ENCODE measurements around the gene TMEM126A. TPM values are rescaled to one million over a fixed set of nuclear protein-coding genes. Genes with fewer than 3 reads are reported as not detected.
"Not testable (repeated sequence)": the region's sequence is repeated elsewhere in the genome, so short reads cannot be mapped to it uniquely, and the experiment has no call there.

TMEM126A gene
- total RNA-seq, 1 donor from 2014 or later = 20.2 TPM

- DNase-seq (ENCODE audit: low spot score) = no peak
Measured at GRCh38 chr11:85658180-85658579, 10.4 kb downstream of the TMEM126A start.

- no peak for DNase-seq (ENCODE audit: low spot score)
Measured at GRCh38 chr11:85661972-85662664, 14.4 kb downstream of the TMEM126A start.

DNA sequence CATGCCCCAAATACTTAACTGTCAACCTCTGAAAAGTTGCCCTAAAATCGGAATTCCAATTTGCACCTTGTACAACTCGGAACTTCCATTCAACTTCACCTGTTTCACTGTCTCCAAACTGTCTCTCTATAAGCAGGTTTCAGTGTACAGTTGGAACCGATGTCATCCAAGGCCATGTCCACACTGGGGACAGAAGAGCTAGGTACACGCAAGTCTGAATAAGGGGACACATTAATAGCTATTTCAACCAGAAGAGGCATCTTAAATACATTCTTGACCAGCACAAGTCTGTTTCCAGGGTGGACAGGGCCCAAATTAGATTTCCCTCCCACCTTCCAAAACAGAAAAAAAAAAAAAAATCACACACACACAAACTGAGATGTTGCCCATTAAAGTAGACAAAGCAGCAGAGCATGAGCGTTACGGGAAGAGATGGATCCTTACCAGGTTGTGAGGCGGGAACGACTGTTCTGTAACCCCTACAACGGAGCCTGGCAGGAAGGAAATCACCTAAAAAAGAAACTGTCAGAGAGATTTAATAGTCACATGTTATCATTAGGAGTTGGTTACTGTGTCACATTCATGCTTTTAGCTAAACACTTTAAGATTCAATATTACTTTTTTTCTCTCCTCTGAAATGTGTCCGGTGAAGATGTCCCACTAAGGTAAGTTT lies 15.4 kb downstream of the TMEM126A start:
- DNase-seq (ENCODE audit: low spot score) = no peak

GRCh38 chr11:85663753-85664614 lies 16.2 kb downstream of the TMEM126A start:
- peak; percentile 64 for DNase-seq (ENCODE audit: low spot score)

- peak; percentile 97 for DNase-seq (ENCODE audit: low spot score)
Measured at GRCh38 chr11:85664615-85665481, 17.1 kb downstream of the TMEM126A start, which contains the start of gene CREBZF. Gene CREBZF (minus strand): TSS chr11:85665129. CDS start chr11:85664875, 254 bp downstream.

GRCh38 chr11:85665733-85666132 lies 18.0 kb downstream of the TMEM126A start:
- no peak for DNase-seq (ENCODE audit: low spot score)

GRCh38 chr11:85666687-85667086 lies 18.9 kb downstream of the TMEM126A start:
- DNase-seq (ENCODE audit: low spot score) = no peak

- no peak for DNase-seq (ENCODE audit: low spot score)
Measured at GRCh38 chr11:85668157-85668556, 20.4 kb downstream of the TMEM126A start.

DNA sequence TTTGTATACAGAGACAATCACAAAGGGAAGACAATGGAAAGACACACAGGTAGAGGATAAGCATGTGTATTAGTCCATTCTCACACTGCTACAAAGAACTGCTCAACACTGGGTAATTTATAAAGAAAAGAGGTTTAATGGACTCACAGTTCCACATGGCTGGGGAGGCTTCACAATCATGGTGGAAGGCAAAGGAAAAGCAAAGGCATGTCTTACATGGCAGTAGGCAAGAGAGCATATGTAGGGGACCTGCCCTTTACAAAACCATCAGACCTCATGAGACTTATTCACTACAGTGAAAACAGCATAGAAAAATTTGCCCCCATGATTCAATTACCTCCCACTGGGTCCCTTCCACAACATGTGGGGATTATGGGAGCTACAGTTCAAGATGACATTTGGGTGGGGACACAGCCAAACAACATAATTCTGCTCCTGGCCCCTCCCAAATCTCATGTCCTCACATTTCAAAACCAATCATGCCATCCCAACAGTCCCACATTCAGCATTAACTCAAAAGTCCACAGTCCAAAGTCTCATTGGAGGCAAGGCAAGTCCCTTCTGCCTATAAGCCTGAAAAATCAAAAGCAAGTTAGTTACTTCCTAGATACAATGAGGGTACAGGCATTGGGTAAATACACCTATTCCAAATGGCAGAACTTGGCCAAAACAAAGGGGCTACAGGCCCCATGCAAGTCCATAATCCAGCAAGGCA lies 23.3 kb downstream of the TMEM126A start:
- DNase-seq (ENCODE audit: low spot score) = not testable (repeated sequence)

DNA sequence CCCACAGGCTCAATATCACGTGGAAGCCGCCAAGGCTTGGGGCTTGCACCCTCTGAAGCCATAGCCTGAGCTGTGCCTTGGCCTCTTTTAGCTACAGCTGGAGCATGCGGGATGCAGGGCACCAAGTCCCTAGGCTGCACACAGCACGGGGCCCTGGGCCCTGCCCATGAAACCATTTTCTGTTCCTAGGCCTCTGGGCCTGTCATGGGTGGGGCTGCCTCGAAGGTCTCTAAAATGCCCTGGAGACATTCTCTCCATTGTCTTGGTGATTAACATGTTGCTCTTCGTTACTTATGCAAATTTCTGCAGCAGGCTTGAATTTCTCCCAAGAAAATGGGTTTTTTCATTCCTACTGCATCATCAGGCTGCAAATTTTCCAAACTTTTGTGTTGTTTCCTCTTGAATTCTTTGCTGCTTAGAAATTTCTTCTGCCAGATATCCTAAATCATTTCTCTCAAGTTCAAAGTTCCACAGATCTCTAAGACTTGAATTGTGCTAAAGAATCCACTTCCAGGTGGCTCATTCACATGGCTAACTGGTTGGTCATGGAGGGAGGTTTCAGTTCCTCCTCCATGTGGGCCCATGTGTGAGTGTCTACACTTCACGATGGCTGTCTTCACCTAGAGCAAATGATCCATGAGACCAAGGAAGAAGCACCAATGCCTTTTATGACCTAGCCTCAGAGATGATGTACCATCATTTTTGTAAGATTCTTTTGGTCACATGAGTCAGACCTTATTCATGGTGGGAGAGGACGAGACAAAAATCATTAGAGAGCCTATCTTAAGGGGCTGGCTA lies 24.5 kb downstream of the TMEM126A start:
- no peak for DNase-seq (ENCODE audit: low spot score)

DNA sequence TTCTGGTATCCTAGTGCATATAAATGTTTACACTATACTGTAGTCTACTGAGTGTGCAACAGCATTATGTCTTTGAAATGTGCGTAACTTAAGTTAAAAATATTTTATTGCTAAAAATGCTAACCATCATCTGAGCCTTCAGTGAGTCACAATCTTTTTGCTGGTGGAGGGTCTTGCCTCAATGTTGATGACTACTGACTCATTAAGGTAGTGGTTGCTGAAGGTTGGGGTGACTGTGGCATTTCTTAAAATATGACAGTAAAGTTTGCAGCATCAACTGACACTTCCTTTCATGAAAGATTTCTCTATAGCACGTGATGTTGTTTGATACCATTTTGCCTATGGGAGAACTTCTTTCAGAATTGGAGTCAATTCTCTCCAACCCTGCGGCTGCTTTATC lies 25.6 kb downstream of the TMEM126A start:
- DNase-seq (ENCODE audit: low spot score) = no peak

DNA sequence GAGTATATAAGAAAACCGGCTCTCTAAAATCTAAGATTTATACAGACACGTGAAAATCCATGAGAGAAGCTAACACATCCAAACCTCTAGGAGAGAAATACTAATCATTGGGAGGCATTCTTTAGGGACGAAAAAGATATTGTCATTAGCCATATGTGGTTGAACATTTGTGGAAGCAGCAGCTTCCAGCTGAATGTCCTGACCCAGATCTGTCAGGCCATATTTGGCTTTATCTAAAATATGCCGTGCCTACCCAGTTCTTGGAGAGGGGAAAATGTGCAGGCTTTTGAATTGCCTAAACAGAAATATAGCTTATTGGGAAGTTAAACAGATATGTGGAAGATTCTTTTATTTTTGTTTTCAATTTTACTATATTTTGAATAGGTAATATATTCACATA lies 31.8 kb downstream of the TMEM126A start:
- peak; percentile 11 for DNase-seq (ENCODE audit: low spot score)

DNA sequence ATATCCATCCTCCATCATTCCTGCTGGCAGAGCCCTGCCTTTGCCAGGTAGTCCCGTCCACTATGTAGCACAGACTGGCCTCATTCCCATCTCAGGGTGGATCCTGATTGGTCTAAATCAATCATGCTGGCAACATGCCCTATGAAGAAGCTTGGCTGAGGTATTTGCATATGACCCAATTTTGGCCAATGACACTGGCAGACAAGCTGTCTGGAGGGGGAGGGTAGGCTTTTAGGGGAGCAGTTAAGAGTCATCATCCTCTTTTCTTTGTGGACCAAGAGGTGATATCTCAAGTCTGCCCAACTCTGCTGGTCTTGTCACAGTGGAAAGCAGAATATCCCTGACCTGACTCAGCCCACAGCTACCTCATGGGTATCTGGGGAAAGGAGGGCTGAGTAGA lies 33.1 kb downstream of the TMEM126A start:
- no peak for DNase-seq (ENCODE audit: low spot score)

- DNase-seq (ENCODE audit: low spot score) = peak; percentile 80
Measured at GRCh38 chr11:85682330-85683305, 34.9 kb downstream of the TMEM126A start.

- peak; percentile 55 for DNase-seq (ENCODE audit: low spot score)
Measured at GRCh38 chr11:85685125-85685819, 37.5 kb downstream of the TMEM126A start.

GRCh38 chr11:85685820-85686459 lies 38.2 kb downstream of the TMEM126A start, which contains the start of gene CCDC89:
Gene CCDC89 (minus strand): TSS chr11:85686195. CDS start chr11:85686130, 65 bp downstream.
- DNase-seq (ENCODE audit: low spot score) = peak; percentile 98

GRCh38 chr11:85694385-85694980 lies 46.7 kb downstream of the TMEM126A start:
- peak; percentile 66 for DNase-seq (ENCODE audit: low spot score)

Measured in umbilical cord (tissue), 2 donors.